Astrocyte (in vitro differentiated cells and primary cell): ENCODE results near the gene ACSF2. TPM values are rescaled to one million over a fixed set of nuclear protein-coding genes. Genes with fewer than 3 reads are reported as not detected.

Source experiments
- DNase-seq: peaks from one replicate; pipeline ENCODE4 v3.0.0-alpha.2; 2010; ENCODE audit warnings: low read depth
- FAIRE-seq: peaks from 2 replicates; lab custom pipeline; 2011; peaks lifted over from hg19 to GRCh38; lab: Jason Lieb, UNC
- H2AFZ ChIP-seq: 2 replicates; pipeline ENCODE4 v1.6.0; 2012; ENCODE audit warnings: low read depth, low read length, inconsistent platforms
- H3K27ac ChIP-seq: 2 replicates; pipeline ENCODE4 v1.5.1; 2011; ENCODE audit warnings: low read depth, low read length, inconsistent platforms
- H3K27me3 ChIP-seq: 2 replicates; pipeline ENCODE4 v1.6.0; 2011; ENCODE audit warnings: low read length, inconsistent platforms; ENCODE audit not compliant: insufficient read depth
- H3K36me3 ChIP-seq: 2 replicates; pipeline ENCODE4 v1.5.1; 2011; ENCODE audit warnings: low read length, inconsistent platforms; ENCODE audit not compliant: insufficient read depth
- H3K4me1 ChIP-seq: 2 replicates; pipeline ENCODE4 v1.5.1; 2011; ENCODE audit warnings: low read length, inconsistent platforms; ENCODE audit not compliant: insufficient read depth
- H3K4me2 ChIP-seq: 2 replicates; pipeline ENCODE4 v1.6.0; 2012; ENCODE audit warnings: low read length, inconsistent platforms
- H3K4me3 ChIP-seq: 2 replicates; pipeline ENCODE4 v1.5.1; 2011; ENCODE audit warnings: low read depth, mild to moderate bottlenecking, low read length, inconsistent platforms; ENCODE audit not compliant: insufficient read depth
- H3K79me2 ChIP-seq: 2 replicates; pipeline ENCODE4 v1.6.0; 2012; ENCODE audit warnings: mild to moderate bottlenecking, low read length, inconsistent platforms; ENCODE audit not compliant: insufficient read depth
- H3K9ac ChIP-seq: 2 replicates; pipeline ENCODE4 v1.6.0; 2012; ENCODE audit warnings: mild to moderate bottlenecking, low read length, inconsistent platforms
- H3K9me3 ChIP-seq: 2 replicates; pipeline ENCODE4 v1.5.1; 2012; ENCODE audit warnings: low read depth, mild to moderate bottlenecking, low read length, inconsistent platforms; ENCODE audit not compliant: insufficient read depth
- H4K20me1 ChIP-seq: 2 replicates; pipeline ENCODE4 v1.6.0; 2012; ENCODE audit warnings: low read length, inconsistent platforms; ENCODE audit not compliant: insufficient read depth
- H3K27ac Mint-ChIP-seq: one replicate; pipeline ENCODE4 v1.8.0; 2021; ENCODE audit warnings: mild to moderate bottlenecking, mixed read lengths; ENCODE audit not compliant: unreplicated experiment
- H3K27me3 Mint-ChIP-seq: one replicate; pipeline ENCODE4 v1.8.0; 2021; ENCODE audit warnings: low read depth, mixed read lengths; ENCODE audit not compliant: unreplicated experiment
- H3K36me3 Mint-ChIP-seq: one replicate; pipeline ENCODE4 v1.8.0; 2021; ENCODE audit warnings: low read depth, mixed read lengths; ENCODE audit not compliant: unreplicated experiment
- H3K4me1 Mint-ChIP-seq: one replicate; pipeline ENCODE4 v1.8.0; 2021; ENCODE audit warnings: low read depth, mixed read lengths; ENCODE audit not compliant: unreplicated experiment
- H3K4me3 Mint-ChIP-seq: one replicate; pipeline ENCODE4 v1.8.0; 2021; ENCODE audit warnings: mild to moderate bottlenecking, moderate library complexity, mixed read lengths; ENCODE audit not compliant: unreplicated experiment
- H3K9me3 Mint-ChIP-seq: one replicate; pipeline ENCODE4 v1.8.0; 2021; ENCODE audit warnings: mild to moderate bottlenecking, mixed read lengths; ENCODE audit not compliant: unreplicated experiment
- EZH2 ChIP-seq: IDR thresholded peaks from 2 replicates; pipeline ENCODE4 v1.6.1; 2012; ENCODE audit warnings: mild to moderate bottlenecking, low read length, inconsistent platforms; ENCODE audit not compliant: insufficient read depth
- total RNA-seq: library from RNA; stranded (reverse); gene quantifications from 2 replicates; pipeline ENCODE4 v1.2.1, GENCODE V29; 2021
- TF ChIP-seq, protein P1 (sequence below): IDR thresholded peaks from 2 replicates; pipeline ENCODE4 v1.5.1; 2011; ENCODE audit warnings: low read depth, mild to moderate bottlenecking, inconsistent platforms, low read length, moderate library complexity; ENCODE audit not compliant: insufficient read depth

ACSF2 gene
- total RNA-seq, 1 donor from 2014 or later: 28.3 TPM

DNA sequence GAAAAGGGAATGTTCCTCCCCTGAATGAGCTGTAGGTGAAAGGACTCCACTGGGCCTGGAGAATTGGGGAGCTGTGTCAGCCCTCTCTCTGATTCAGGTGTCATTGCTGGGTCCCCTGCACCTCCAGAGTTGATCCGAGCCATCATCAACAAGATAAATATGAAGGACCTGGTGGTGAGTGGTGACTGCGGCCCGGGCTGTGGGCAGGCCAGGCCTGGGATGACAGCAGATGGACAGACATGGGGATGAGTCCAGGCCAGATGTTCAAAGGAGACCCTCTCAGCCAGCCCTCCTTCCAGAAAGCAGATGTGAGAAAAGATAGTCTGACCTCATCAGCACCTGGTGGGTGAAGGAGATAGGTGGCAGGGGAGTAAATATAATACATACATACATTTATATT, 38.1 kb downstream of the ACSF2 start:
- Mint-ChIP-seq H3K27me3 (peaks cover 11% of the 10 kb centered on the region), H3K36me3 (peaks cover 27% of the 10 kb centered on the region), H3K9me3 (peaks cover 4% of the 10 kb centered on the region), H3K4me1 (peaks cover 3% of the 10 kb centered on the region), H3K4me3 (no peak overlapping the region), H3K27ac (no peak overlapping the region)
- DNase-seq (no peak), FAIRE-seq (no peak)
- H3K4me3 ChIP-seq: no peak overlapping the region
- H3K9me3 ChIP-seq: no peaks in the 10 kb centered on the region
- no peak overlapping the region for H3K27ac ChIP-seq
- TF ChIP-seq, protein P1, sequence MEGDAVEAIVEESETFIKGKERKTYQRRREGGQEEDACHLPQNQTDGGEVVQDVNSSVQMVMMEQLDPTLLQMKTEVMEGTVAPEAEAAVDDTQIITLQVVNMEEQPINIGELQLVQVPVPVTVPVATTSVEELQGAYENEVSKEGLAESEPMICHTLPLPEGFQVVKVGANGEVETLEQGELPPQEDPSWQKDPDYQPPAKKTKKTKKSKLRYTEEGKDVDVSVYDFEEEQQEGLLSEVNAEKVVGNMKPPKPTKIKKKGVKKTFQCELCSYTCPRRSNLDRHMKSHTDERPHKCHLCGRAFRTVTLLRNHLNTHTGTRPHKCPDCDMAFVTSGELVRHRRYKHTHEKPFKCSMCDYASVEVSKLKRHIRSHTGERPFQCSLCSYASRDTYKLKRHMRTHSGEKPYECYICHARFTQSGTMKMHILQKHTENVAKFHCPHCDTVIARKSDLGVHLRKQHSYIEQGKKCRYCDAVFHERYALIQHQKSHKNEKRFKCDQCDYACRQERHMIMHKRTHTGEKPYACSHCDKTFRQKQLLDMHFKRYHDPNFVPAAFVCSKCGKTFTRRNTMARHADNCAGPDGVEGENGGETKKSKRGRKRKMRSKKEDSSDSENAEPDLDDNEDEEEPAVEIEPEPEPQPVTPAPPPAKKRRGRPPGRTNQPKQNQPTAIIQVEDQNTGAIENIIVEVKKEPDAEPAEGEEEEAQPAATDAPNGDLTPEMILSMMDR: no peak
- TF ChIP-seq EZH2: no peak
- peaks cover 6% of the 10 kb centered on the region for H3K4me1 ChIP-seq
- peaks cover 9% of the 10 kb centered on the region for H3K27me3 ChIP-seq
- H3K9ac ChIP-seq: no peak overlapping the region
- peaks cover 6% of the 10 kb centered on the region for H4K20me1 ChIP-seq
- no peaks in the 10 kb centered on the region for H3K79me2 ChIP-seq
- no peaks in the 10 kb centered on the region for H3K36me3 ChIP-seq
- no peak overlapping the region for H2AFZ ChIP-seq
- H3K4me2 ChIP-seq: no peak overlapping the region

GRCh38 chr17:50464736-50465135, 38.7 kb downstream of the ACSF2 start:
- Histone ChIP-seq H3K4me3 (no peak overlapping the region), H2AFZ (no peak overlapping the region), H3K36me3 (no peaks in the 10 kb centered on the region), H3K9ac (no peak overlapping the region), H3K9me3 (no peaks in the 10 kb centered on the region), H3K79me2 (no peaks in the 10 kb centered on the region), H3K27me3 (peaks cover 9% of the 10 kb centered on the region), H3K4me1 (peaks cover 6% of the 10 kb centered on the region), H4K20me1 (peaks cover under 1% of the 10 kb centered on the region), H3K4me2 (no peak overlapping the region), H3K27ac (no peak overlapping the region)
- H3K27me3 Mint-ChIP-seq: peaks cover 11% of the 10 kb centered on the region
- H3K36me3 Mint-ChIP-seq: peaks cover 27% of the 10 kb centered on the region
- TF ChIP-seq EZH2: no peak
- TF ChIP-seq, protein P1: no peak
- H3K9me3 Mint-ChIP-seq: peaks cover 4% of the 10 kb centered on the region
- no peaks in the 10 kb centered on the region for H3K4me1 Mint-ChIP-seq
- H3K4me3 Mint-ChIP-seq: no peak overlapping the region
- no peak for DNase-seq
- no peak overlapping the region for H3K27ac Mint-ChIP-seq
- FAIRE-seq: no peak

GRCh38 chr17:50465171-50465570, 39.2 kb downstream of the ACSF2 start:
- Histone ChIP-seq H3K4me2 (no peak overlapping the region), H3K4me3 (no peak overlapping the region), H3K27ac (no peak overlapping the region), H3K36me3 (no peaks in the 10 kb centered on the region), H3K9ac (no peak overlapping the region), H4K20me1 (peaks cover 4% of the 10 kb centered on the region), H3K27me3 (peaks cover 9% of the 10 kb centered on the region), H3K4me1 (peaks cover 6% of the 10 kb centered on the region), H2AFZ (no peak overlapping the region), H3K9me3 (no peaks in the 10 kb centered on the region), H3K79me2 (no peaks in the 10 kb centered on the region)
- no peak for FAIRE-seq
- Mint-ChIP-seq H3K4me1 (no peaks in the 10 kb centered on the region), H3K27ac (no peak overlapping the region), H3K36me3 (peaks cover 27% of the 10 kb centered on the region), H3K4me3 (no peak overlapping the region), H3K9me3 (peaks cover 4% of the 10 kb centered on the region), H3K27me3 (peaks cover 11% of the 10 kb centered on the region)
- DNase-seq: no peak
- no peak for TF ChIP-seq EZH2
- TF ChIP-seq, protein P1: no peak
